HUDEP-2 (cell line): ENCODE measurements around the gene EEA1.
A peak's percentile ranks its signal among the peaks of the same experiment; 100 is the strongest.

Experiments used
- DNase-seq, 76 experiments: peaks; one replicate each; lab custom pipeline; 2025; ENCODE audit not compliant: unreplicated experiment in 76 of 76; lab: John Stamatoyannopoulos, UW

EEA1 gene

DNA sequence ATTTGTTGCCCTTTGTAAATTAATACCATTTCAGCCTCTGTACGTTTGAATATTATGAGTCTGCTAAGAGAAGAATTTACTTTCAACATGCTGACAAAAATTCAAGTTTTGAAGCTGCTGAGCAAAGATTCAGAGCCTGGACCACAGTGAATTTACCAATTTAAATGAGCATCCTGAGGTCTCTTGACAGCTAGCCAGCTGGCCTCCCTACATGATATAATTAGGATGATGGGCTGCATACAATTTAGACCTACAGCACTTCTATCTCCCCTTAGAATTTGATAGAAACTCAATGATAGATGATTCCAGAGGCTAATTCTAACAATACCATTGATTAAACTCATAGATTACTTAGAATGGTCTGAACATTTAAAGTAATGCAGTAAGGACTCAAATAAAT is 10.0 kb upstream of the EEA1 start:
- no peak for DNase-seq

DNA sequence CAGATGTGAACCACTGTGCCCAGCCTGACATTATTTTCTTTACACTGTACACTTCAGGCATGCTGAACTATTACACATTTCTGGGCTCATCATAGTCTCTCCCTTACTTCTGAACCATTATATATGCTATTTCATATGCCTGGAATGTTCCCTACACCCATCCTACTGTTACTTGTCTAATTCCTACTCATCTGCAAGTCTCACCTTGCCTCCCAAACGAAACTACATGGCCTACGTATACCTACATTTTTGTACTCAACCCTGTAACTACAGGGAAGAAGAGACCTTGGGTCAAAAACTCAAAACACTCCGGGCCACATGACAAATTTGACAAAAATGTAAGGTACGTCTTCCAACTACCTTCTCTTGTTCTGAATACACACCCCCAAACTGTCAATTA is 9.5 kb upstream of the EEA1 start:
- DNase-seq, result no peak

DNA sequence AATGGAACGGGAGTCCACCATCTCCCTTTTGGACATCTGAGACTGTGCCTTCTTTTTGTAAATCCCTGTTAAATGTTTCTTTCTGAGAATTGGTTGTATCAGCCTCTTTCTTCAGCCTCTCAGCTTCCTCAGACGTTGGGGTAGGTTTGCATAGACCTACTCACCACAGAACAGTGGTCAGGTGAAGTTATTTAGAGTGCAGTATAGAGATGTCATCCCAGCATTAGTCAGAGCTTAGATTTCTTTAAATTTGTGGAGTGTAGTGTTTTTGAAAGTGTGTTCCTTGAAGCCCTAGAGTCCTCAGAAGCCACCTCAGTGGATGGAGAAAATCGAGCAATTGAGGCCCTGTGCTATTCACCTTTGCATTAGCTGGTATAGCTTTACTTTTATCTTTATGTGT is 8.9 kb upstream of the EEA1 start:
- DNase-seq, result no peak

DNA sequence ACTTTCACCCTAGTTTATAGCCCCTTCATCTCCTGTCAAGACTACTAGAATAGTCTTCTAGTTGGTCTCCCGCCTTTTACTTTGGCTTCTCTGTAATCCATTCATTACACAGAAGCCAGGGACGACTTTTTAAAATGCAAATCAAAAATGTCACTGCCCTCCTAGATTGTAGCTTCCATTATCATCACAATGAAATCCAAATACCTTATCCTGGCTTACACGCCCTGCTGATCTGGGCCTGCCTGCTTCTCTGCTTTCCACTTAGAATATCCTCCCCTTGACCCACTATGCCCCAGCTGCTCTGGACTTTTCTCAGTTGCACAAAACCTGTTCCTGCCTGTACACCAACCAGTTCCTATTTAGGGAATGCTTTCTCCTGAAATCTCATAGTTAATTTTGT is 4.5 kb upstream of the EEA1 start:
- DNase-seq, result no peak

DNA sequence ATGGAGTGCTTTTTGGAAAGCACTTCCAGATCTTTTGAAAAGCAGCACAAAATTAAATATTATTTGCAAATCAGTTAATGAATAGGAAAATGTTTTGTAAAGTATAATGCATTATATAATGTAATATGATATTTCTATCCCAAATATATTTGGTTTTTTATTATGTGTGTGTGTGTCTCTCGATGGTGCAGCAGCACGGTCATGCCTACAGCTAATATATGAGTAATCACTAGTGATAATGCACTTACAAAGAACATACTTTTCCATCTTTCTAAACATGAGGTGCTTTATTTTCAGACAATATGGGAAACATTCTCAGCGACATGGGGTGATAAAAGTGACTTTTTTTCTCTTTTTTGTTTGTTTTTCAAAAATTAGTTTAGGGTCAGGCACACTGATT is 1.3 kb upstream of the EEA1 start:
- DNase-seq, result no peak

DNA sequence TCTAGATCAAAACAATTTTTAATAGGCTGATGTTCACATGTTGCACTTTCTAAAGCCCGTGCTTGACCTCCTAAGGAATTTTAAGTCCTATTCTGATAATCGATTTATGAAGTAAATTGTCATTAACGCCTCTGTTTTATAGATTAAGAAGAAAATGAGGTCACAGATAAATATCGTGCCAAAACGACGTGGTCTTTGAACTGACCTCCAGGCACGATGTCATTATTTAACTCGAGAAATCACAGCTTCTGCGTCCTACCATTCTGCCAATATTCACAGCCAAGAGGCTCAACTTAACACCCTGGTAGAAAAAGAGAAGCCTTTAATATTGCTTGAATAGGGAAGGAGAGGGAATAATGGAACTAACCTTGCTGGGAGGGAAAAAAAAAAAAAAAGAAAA is 888 bp upstream of the EEA1 start:
- peak in 2 of 76 experiments; percentile 11 to 12 for DNase-seq

DNA sequence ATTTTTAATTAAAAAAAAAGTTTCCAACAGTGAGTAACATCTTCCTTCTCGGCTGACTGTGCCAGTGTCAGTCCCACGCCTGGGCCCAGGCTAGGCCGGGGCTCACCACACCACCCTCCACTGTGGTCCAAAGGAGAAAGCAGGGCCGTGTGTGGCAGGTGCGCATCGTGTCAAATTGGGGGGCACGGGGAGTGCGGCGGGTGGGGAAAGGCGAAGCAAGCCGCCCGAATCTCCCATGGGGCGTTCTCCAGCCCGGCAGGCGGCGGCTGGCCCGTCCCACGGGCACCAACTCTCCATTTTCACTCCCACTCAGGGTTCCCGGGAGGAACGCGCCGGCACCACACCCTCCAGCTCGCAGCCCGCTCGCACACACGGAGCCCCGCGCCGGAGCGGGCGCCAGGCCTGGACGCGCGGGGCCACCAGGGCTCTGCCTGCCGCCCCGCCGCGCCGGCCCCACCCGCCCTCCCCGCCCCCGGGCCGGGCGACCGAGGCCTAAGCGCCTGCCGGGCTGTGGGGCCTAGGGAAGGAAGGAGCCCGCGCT is 604 bp downstream of the EEA1 start:
- peak in 23 of 76 experiments; percentile 4 to 59 (median 31) for DNase-seq

DNA sequence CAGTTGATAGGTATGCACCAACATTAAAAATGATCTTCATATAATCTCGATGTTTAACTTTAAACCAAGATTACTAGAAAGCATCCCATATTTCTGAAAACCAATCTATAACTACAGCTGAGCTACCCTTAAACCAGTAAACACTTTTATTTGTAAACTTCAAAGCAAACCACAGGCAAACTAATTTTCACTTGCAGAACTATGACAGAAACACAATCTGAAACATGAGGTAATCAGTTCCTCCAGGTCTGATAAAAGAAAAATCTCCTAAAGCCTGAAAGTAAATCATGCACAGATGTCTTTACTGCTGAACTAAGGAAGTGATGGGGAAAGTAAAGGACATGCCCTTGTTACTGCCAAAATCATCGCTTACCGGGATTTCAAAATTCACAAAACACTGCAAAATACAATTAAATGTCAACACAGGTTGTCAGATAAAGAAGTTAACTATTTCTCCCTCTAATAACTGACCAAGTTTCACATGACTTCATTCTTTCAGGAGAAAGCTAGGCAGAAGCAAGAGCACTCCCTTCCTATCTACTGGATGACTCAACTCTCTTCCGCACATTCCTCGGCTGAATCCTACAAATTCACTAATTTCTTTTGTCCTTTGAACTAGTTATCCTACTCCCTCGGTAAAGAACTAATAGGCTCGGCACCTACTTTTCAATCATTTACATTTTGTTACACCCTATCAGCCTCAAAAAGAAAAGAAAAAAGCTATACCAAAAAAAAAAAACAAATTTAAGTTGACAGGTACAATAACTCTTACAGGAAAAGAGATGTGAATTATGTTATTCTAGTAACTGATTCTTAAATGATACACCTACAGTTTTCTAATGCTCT is 1.4 kb downstream of the EEA1 start:
- no peak for DNase-seq

DNA sequence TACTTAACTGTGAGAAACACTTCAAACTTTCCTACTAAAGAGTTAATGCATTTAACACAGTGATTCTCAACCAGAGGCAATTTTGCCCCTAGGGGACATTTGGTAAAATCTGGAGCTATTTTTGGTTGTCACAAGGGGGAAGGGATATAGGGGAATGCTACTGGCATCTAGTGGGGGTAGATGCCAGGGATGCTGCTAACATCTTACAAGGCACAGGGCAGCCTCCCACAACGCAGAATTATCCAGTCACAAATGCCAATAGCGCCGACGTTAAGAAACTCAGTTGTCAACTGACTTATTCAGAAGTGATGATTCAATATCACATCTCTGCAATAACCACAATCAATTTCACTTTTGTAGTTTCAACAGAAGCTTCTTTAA is 2.0 kb downstream of the EEA1 start:
- DNase-seq, result peak in 2 of 76 experiments; percentile 1 to 4

DNA sequence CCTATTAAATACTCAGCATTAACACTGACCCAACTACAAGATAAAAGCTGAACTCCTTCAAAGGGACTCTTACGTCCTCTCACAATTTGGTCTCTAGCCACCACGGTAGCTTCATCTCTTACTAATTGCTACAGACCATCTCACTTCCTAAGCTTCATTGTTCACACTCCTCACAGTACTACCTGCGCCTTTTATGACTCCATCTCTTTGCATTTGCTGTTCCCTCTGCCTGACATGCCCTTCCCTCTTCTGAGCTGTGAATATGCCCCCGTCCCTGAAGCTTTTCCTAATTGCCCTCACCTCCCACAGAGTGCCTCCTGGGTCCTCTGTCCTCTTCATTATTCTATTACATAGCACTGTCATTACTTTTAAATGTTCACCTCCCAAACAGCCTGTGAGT is 2.5 kb downstream of the EEA1 start:
- no peak for DNase-seq

DNA sequence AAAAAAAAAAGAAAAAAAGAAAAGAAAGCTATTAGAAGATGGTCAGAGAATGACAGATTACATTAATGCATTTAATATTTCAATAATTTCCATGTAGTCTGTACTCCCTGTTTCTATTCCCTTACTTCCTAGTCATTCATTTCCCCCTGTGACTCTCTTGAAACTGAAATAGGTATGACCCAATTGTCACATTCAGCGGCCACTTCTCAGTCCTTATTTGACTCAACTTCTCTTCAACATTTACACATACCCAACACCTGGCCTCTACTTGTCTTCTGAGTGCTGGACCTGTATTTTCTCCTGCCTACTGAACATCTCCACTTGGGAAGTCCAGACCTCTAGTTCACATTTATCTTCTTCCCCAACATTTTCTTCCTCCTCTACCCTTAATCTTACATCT is 7.2 kb downstream of the EEA1 start:
- DNase-seq, result no peak

DNA sequence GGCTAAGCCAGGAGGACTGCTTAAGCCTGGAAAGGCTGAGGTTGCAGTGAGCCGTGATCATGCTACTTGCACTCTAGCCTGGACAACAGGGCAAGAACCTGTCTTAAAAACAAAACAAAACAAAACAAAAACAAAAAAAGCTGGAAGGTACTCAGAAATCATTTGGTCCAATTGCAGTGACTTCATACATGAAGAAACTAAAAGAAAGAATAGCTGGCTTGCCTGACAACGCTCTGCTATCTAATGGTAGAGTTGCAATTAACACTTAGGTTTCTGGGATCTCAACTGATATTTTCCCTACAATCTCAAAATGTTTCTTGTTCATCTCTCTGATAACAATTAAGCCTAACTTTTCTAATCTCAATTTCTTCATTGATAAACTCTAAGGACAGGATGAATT is 13.7 kb downstream of the EEA1 start:
- DNase-seq, result no peak

DNA sequence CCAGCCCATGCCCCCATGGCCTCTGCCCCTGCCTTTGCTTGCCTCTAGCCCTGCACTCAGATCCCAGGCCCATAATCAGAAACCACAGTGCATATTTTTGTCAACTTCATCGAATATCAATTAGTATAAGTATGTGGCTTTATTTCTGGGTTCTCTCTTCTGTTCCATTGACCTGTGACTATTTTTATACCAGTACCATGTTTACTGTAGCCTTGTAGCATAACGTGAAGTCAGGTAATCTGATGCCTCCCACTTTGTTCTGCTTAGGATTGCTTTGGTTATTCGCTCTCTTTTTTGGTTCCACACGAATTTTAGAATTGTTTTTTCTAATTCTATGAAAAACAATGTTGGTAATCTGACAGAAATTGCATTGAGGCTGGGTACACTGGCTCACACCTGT is 14.9 kb downstream of the EEA1 start:
- no peak for DNase-seq

DNA sequence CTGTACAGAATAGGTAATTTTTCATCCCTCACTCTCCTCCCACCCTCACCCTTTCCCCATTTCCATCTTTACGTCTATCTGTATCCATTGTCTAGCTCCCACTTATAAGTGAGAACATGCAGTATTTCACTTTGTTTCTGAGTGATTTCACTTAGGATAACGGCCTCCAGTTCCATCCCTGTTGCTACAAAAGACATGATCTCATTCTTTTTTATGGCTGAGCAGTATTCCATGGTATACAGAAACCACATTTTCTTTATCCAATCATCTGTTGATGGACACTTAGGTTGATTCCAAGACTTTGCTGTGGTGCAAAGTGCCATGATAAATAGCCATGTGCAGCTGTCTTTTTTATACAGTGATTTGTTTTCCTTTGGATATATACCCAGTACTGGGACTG is 16.4 kb downstream of the EEA1 start:
- DNase-seq, result no peak

DNA sequence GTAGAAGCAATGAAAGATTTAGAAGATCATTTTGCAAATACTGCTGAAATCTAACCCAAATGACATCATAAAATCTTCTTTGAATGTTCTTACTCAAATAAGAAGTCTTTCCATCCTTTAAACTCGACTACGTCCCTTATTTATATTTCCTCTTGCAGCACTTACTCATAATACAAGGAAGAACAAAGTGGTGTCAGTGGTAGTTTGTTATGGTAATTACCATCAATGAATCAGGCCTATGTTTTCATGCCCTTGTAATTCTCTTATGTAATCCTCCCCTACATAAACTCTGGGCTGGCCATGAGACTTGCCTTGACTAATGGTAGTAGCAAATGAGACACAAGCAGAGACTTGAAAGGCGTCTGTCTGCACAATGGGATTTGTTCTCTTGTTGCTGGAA is 17.0 kb downstream of the EEA1 start:
- peak in 1 of 76 experiments; percentile 0 for DNase-seq

DNA sequence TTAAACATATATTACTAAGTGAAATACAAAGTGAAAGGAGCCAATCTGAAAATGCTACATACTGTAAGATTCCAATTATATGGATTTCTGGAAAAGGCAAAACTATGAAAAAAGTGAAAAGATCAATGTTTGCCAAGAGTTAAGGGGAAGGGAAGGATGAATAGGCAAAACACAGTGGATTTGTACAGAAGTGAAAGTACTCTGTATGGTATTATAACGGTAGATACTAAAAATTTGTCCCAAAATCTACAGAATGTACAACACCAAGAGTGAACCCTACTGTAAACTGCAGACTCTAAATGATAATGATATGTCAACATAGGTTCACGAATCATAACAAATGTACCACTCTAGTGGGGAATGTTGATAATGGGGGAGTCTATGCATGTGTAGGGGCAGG is 17.8 kb downstream of the EEA1 start:
- DNase-seq, result no peak

DNA sequence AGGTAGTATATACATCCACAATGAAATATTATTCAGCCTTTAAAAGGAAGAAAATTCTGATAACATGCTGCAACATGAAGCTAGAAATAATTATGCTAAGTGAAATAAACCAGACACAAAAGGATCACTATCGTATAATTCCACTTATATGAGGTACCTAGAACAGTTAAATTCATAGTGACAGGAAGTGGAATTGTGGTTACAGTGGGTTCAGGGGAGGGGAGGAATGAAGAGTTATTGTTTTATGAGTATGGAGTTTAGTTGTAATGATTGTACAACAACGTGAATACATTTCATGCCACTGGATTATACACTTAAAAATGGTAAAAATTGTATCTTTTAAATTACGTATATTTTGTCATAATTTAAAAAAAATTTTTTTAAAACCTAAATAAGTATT is 21.0 kb downstream of the EEA1 start:
- DNase-seq, result no peak

DNA sequence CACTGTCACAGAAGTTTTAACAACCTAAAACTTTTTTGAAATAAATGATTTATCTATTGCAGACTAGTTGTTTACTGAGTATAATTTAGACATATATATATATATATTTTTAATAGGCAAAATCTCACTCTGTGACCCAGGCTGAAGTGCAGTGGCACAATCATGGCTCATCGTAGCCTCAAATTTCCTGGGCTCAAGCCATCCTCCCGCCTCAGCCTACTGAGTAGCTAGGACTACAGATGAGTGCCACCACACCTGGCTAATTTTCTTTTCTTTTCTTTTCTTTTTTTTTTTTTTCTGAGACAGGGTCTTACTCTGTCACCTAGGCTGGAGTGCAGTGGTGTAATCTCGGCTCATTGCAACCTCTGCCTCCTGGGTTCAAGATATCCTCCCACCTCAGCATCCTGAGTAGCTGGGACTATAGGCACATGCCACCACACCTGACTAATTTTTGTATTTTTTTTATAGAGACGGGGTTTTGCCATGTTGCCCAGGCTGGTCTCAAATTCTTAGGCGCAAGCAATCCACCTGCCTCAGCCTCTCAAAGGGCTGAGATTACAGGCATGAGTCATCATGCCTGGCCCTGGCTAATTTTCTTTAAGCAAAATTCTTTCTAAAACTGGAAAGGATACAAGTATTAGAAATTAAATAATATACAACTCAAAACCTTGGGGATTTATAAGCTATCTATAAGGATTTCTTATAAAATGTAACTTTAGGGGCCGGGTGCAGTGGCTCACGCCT is 23.1 kb downstream of the EEA1 start:
- no peak for DNase-seq

DNA sequence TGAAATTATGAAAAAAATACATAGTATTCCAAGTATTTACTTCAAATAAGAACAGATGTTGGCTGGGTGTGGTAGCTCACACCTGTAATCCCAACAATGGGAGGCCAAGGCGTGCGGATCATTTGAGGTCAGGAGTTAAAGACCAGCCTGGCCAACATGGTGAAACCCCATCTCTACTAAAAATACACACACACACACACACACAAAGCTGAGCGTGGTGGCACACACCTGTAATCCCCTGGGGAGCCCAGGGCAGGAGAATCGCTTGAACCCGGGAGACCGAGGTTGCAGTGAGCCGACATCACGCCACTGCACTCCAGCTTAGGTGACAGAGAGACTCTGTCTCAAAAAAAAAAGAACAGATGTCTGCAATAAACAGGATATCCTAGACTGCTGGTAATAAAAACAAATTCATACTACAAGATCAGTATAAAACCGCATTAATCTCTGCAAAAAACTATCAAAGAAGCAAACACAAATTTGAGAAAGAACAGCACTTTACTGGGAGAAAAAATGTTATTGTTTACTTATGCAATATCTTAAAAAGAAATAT is 23.8 kb downstream of the EEA1 start:
- no peak for DNase-seq

DNA sequence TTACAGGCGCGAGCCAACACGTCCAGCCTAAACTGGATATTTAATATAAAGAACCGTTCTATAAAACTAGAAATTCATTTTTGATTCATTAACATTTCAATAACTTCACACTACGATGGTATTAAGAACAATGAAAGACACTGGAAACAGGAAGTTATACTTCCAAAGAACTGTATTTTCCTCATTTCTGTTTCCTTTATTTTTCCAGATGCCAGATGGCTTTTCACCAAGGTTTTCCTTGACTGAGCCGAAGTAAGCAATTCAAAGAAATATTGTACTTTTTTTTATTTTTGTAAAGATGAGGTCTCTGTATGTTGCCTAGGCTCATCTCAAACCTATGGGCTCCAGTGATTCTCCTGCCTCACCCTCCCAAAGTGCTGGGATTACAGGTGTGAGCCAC is 28.2 kb downstream of the EEA1 start:
- DNase-seq, result no peak

DNA sequence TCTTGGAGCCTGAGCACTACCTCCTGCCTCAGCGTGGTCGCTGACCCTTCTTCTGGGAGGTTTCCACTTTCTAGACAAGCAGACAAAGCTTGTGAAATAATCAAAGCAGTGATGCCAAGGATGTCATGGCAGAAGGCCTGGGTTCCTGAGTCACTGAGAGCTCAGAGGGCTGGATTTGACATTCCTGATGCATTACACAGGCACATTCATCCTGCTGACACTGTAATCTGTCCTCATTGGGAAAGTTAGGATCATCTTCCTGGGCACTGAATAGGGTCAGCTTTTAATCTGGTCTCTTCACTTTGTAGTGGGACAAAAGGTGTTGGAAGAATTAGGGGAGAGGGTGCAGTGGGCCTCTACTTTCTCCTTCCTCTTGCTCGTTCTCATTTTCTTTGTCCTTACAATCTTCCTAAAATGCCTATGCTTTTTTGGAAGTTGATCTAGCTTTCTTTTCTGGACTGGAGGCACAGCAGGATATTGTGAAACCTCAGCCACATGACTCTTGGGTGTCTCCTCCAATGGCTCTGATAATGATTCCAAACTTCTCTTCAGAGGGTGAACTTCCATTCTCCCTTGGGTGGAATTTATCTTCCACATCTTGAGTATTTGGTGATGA is 29.6 kb downstream of the EEA1 start:
- no peak for DNase-seq
